ENCODE results near the gene PDE4A. TPM values are rescaled to one million over a fixed set of nuclear protein-coding genes. Genes with fewer than 3 reads are reported as not detected.

The PDE4A gene
- total and polyA plus RNA-seq, 10 of the 15 experiments (the other 5 are each of a cell fraction or from before 2014, with no cell fraction given), result 0.24 to 13.3 (median 4.9) TPM

- TF ChIP-seq BCLAF1 (IDR thresholded peaks at IDR 0.05), result no peak
- no peak for TF ChIP-seq BMI1 (IDR thresholded peaks at IDR 0.05; ENCODE audit: borderline replicate concordance)
- peak; percentile 58 for TF ChIP-seq HDAC6 (IDR thresholded peaks at IDR 0.05; ENCODE audit: unreplicated experiment)
- TF ChIP-seq ATF7 (IDR thresholded peaks at IDR 0.05; ENCODE audit: low read depth), result no peak
- no peak for TF ChIP-seq STAT1 (conservative IDR thresholded peaks at IDR 0.05)
- TF ChIP-seq ZNF622 (IDR thresholded peaks at IDR 0.05), result no peak
- no peak for TF ChIP-seq SUPT20H (IDR thresholded peaks at IDR 0.05; ENCODE audit: borderline replicate concordance, control insufficient read depth, low read depth, low read length)
- no peak for TF ChIP-seq ZNF274 (IDR thresholded peaks at IDR 0.05; ENCODE audit: insufficient read depth, insufficient read length)
- TF ChIP-seq ZNF24 (IDR thresholded peaks at IDR 0.05), result peak; percentile 63
- TF ChIP-seq CHD4 (IDR thresholded peaks at IDR 0.05), result no peak
- no peak for TF ChIP-seq EZH2 (IDR thresholded peaks at IDR 0.05; ENCODE audit: borderline replicate concordance, control insufficient read depth, low read depth, low read length)
- TF ChIP-seq E2F4 (IDR thresholded peaks at IDR 0.05; ENCODE audit: low read depth, low read length), result no peak
- peak; percentile 78; the same call in 2 of the 3 replicates for TF ChIP-seq POU2F2 (IDR thresholded peaks at IDR 0.05; ENCODE audit: borderline replicate concordance, low read depth, low read length)
- TF ChIP-seq NRF1 (conservative IDR thresholded peaks at IDR 0.05; ENCODE audit: low read depth, low read length), result peak; percentile 51
- peak; percentile 53; the same call in 1 of the 2 replicates for TF ChIP-seq MEF2A (IDR thresholded peaks at IDR 0.05; ENCODE audit: insufficient read depth, low read depth, low read length)
- TF ChIP-seq SMAD5 (IDR thresholded peaks at IDR 0.05; ENCODE audit: low read depth), result no peak
- no peak for TF ChIP-seq RAD51 (IDR thresholded peaks at IDR 0.05)
- TF ChIP-seq HSF1 (IDR thresholded peaks at IDR 0.05; ENCODE audit: low read depth, low read length), result no peak
- TF ChIP-seq ZBTB33 (IDR thresholded peaks at IDR 0.05), result no peak
- TF ChIP-seq SIX5 (IDR thresholded peaks at IDR 0.05; ENCODE audit: low read depth, low read length, severe bottlenecking), result peak; percentile 7
- no peak for TF ChIP-seq SREBF1 (IDR thresholded peaks at IDR 0.05; ENCODE audit: low read length)
Measured at GRCh38 chr19:10502524-10503001, 82.2 kb downstream of the PDE4A start (continued).

Measured in GM12878 (cell line).